Measurements from ENCODE around the gene ADCY4. TPM values are rescaled to one million over a fixed set of nuclear protein-coding genes. Genes with fewer than 3 reads are reported as not detected.

ADCY4 gene
- total RNA-seq, 1 donor from 2014 or later, result 68.1 TPM

- no peak for DNase-seq (ENCODE audit: low spot score)
- no peak for ATAC-seq
- intact Hi-C loops (cut with DNase I), result no loop called here
These were observed 25.2 kb downstream of the ADCY4 start, which contains the start of gene LTB4R2 for GRCh38 chr14:24309538-24310264. LTB4R2 (plus strand) TSS chr14:24310140; CDS start chr14:24310665, 525 bp downstream.

- no peak for ATAC-seq
- DNase-seq (ENCODE audit: low spot score), result no peak
- intact Hi-C loops (cut with DNase I), result no loop called here
These were observed 26.3 kb downstream of the ADCY4 start for GRCh38 chr14:24308342-24309124.

GRCh38 chr14:24307575-24308341, 27.1 kb downstream of the ADCY4 start, which contains the start of gene CIDEB:
CIDEB (minus strand) TSS chr14:24307977; CDS start chr14:24307858, 119 bp downstream.
- intact Hi-C loops (cut with DNase I), result no loop called here
- peak; percentile 51 for ATAC-seq
- DNase-seq (ENCODE audit: low spot score), result peak; percentile 75

- intact Hi-C loops (cut with DNase I), result no loop called here
- no peak for ATAC-seq
- no peak for DNase-seq (ENCODE audit: low spot score)
These were observed 27.7 kb downstream of the ADCY4 start for GRCh38 chr14:24307156-24307574.

- no peak for DNase-seq (ENCODE audit: low spot score)
- no peak for ATAC-seq
- intact Hi-C loops (cut with DNase I), result no loop called here
These were observed 30.9 kb downstream of the ADCY4 start for GRCh38 chr14:24304019-24304387.

- intact Hi-C loops (cut with DNase I), result no loop called here
- no peak for DNase-seq (ENCODE audit: low spot score)
- no peak for ATAC-seq
These were observed 34.4 kb downstream of the ADCY4 start for GRCh38 chr14:24300326-24300980.

GRCh38 chr14:24299255-24300191, 35.3 kb downstream of the ADCY4 start, which contains the start of the genes DHRS1 and NOP9:
DHRS1 (minus strand) TSS chr14:24299780; CDS start chr14:24299106, 674 bp downstream.
NOP9 (plus strand) TSS chr14:24299850; CDS start chr14:24299955, 105 bp downstream.
- DNase-seq (ENCODE audit: low spot score), result peak; percentile 96
- peak; percentile 96 for ATAC-seq
- intact Hi-C loops (cut with DNase I), result loop anchor here (5.0 kb wide), 1 partner anchor 57 kb away; the partner anchor contains the start of gene TINF2

GRCh38 chr14:24298892-24299254, 36.0 kb downstream of the ADCY4 start:
- no peak for DNase-seq (ENCODE audit: low spot score)
- ATAC-seq, result peak; percentile 16
- intact Hi-C loops (cut with DNase I), result loop anchor here (5.0 kb wide), 1 partner anchor 57 kb away; the partner anchor contains the start of gene TINF2

- no peak for DNase-seq (ENCODE audit: low spot score)
- no peak for ATAC-seq
- intact Hi-C loops (cut with DNase I), result loop anchor here (5.0 kb wide), 1 partner anchor 55 kb away; the partner anchor contains the start of gene TINF2
These were observed 37.5 kb downstream of the ADCY4 start for GRCh38 chr14:24297190-24297964.

- peak; percentile 66 for ATAC-seq
- DNase-seq (ENCODE audit: low spot score), result peak; percentile 74
- intact Hi-C loops (cut with DNase I), result loop anchor here (5.0 kb wide), 1 partner anchor 54 kb away; the partner anchor contains the start of gene TINF2
These were observed 38.3 kb downstream of the ADCY4 start for GRCh38 chr14:24296341-24297157.

GRCh38 chr14:24293525-24293924, 41.3 kb downstream of the ADCY4 start:
- DNase-seq (ENCODE audit: low spot score) (no peak), ATAC-seq (no peak)
- intact Hi-C loops (cut with DNase I), result no loop called here

- intact Hi-C loops (cut with DNase I), result no loop called here
- no peak for ATAC-seq
- no peak for DNase-seq (ENCODE audit: low spot score)
These were observed 42.6 kb downstream of the ADCY4 start for GRCh38 chr14:24292118-24292807.

GRCh38 chr14:24291446-24292117, 43.3 kb downstream of the ADCY4 start:
- no peak for DNase-seq (ENCODE audit: low spot score)
- intact Hi-C loops (cut with DNase I), result no loop called here
- no peak for ATAC-seq

GRCh38 chr14:24290746-24291145, 44.1 kb downstream of the ADCY4 start:
- intact Hi-C loops (cut with DNase I), result no loop called here
- DNase-seq (ENCODE audit: low spot score) (no peak), ATAC-seq (no peak)
